OCI-LY3 (cell line): Measurements from ENCODE around the gene FLT1.

Source experiments
- H2AFZ ChIP-seq: fragments of 200-600, 300-600 bp; shearing (Covaris generic); 2 replicates; pipeline ENCODE4 v1.6.0; 2014; ENCODE audit warnings: antibody characterized with exemption, low read depth, low read length
- H3K27ac ChIP-seq: fragments of 200-600, 300-600 bp; sonication (generic); 2 replicates; pipeline ENCODE4 v1.5.1; 2014; ENCODE audit warnings: mild to moderate bottlenecking, low read length, moderate library complexity, mixed read lengths
- H3K27me3 ChIP-seq: fragments of 200-600, 300-600 bp; sonication (generic); 2 replicates; pipeline ENCODE4 v1.6.1; 2014; ENCODE audit warnings: low read depth, low read length, mixed read lengths
- H3K36me3 ChIP-seq: fragments of 200-600, 300-600 bp; sonication (generic); replicated peaks from 2 replicates; pipeline ENCODE3; 2014; ENCODE audit warnings: low read depth, low read length, mixed read lengths
- H3K4me1 ChIP-seq: fragments of 300-600, 200-600 bp; sonication (generic); 2 replicates; pipeline ENCODE4 v1.6.1; 2014; ENCODE audit warnings: low read length, mixed read lengths
- H3K4me2 ChIP-seq: fragments of 200-600, 300-600 bp; sonication (generic); 2 replicates; pipeline ENCODE4 v1.6.1; 2014; ENCODE audit warnings: low read length, mixed read lengths
- H3K4me3 ChIP-seq: fragments of 300-600, 200-600 bp; sonication (generic); 2 replicates; pipeline ENCODE4 v1.5.1; 2014; ENCODE audit warnings: antibody characterized with exemption, mild to moderate bottlenecking, low read length, moderate library complexity
- H3K79me2 ChIP-seq: fragments of 300-600, 200-600 bp; shearing (Covaris generic); 2 replicates; pipeline ENCODE4 v1.6.1; 2014; ENCODE audit warnings: mild to moderate bottlenecking, low read length, mixed read lengths
- H3K9ac ChIP-seq: fragments of 300-600, 200-600 bp; shearing (Covaris generic); 2 replicates; pipeline ENCODE4 v1.6.0; 2014; ENCODE audit warnings: mild to moderate bottlenecking, low read length, moderate library complexity
- H3K9me3 ChIP-seq: fragments of 200-600, 300-600 bp; shearing (Covaris generic); 2 replicates; pipeline ENCODE4 v1.6.1; 2014; ENCODE audit warnings: low read length, mixed read lengths; ENCODE audit not compliant: insufficient read depth
- H4K20me1 ChIP-seq: fragments of 200-600, 300-600 bp; sonication (generic); 2 replicates; pipeline ENCODE4 v1.6.1; 2016; ENCODE audit warnings: low read length, mixed read lengths; ENCODE audit not compliant: insufficient read depth
- EZH2phosphoT487 ChIP-seq: fragments of 200-600 bp; shearing (Covaris generic); IDR thresholded peaks from 2 replicates; pipeline ENCODE4 v1.6.1; 2018; ENCODE audit warnings: antibody characterized with exemption, mixed run types, low read depth
- TF ChIP-seq, protein P1 (sequence below): fragments of 200-600, 300-600 bp; sonication (generic); IDR thresholded peaks from 2 replicates; pipeline ENCODE4 v1.5.1; 2014; ENCODE audit warnings: antibody characterized with exemption, low read length, low read depth

The FLT1 gene

DNA sequence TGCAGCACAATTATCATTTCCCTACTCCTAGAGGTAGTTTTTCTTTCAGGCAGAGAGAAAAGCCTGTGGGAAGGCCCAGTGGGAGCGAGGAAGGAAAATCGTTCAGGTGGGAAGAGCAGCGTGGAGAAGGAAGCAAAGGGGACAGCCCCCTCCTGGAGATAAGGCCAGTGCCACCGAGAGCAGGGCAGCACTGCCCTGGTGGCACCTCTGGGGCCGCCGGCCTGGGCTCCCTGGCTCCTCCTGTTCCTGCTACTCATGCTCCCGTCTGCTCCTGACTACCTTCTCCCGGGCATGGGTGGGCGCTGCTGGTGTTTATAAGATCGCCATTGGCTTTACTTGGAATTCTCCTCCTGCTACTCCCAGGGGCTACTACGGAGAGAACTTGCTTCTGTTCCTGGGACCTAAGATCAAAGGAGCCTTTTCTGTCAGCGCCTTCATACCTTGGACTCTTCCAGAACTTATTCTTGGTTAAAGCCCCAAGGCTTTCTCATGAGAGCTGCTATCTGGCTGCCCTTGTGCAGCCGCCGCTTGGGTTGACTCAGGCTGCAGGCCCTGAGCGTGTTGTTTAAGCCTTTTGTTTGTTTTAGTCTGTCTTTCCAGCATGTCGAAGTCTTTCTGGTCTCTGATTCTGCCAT lies 3.7 kb upstream of the FLT1 start:
- Histone ChIP-seq H3K36me3 (no peaks in the 10 kb centered on the region), H3K4me1 (no peaks in the 10 kb centered on the region), H3K79me2 (no peaks in the 10 kb centered on the region), H3K27me3 (0 out of 2 replicates have a peak, but pooled peaks cover 6% of the 10 kb centered on the region), H4K20me1 (no peaks in the 10 kb centered on the region), H2AFZ (no peak overlapping the region), H3K4me3 (no peak overlapping the region), H3K9me3 (no peaks in the 10 kb centered on the region), H3K9ac (no peak overlapping the region), H3K27ac (no peak overlapping the region), H3K4me2 (no peak overlapping the region)
- TF ChIP-seq, protein P1, sequence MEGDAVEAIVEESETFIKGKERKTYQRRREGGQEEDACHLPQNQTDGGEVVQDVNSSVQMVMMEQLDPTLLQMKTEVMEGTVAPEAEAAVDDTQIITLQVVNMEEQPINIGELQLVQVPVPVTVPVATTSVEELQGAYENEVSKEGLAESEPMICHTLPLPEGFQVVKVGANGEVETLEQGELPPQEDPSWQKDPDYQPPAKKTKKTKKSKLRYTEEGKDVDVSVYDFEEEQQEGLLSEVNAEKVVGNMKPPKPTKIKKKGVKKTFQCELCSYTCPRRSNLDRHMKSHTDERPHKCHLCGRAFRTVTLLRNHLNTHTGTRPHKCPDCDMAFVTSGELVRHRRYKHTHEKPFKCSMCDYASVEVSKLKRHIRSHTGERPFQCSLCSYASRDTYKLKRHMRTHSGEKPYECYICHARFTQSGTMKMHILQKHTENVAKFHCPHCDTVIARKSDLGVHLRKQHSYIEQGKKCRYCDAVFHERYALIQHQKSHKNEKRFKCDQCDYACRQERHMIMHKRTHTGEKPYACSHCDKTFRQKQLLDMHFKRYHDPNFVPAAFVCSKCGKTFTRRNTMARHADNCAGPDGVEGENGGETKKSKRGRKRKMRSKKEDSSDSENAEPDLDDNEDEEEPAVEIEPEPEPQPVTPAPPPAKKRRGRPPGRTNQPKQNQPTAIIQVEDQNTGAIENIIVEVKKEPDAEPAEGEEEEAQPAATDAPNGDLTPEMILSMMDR = no peak
- no peak for TF ChIP-seq EZH2phosphoT487

DNA sequence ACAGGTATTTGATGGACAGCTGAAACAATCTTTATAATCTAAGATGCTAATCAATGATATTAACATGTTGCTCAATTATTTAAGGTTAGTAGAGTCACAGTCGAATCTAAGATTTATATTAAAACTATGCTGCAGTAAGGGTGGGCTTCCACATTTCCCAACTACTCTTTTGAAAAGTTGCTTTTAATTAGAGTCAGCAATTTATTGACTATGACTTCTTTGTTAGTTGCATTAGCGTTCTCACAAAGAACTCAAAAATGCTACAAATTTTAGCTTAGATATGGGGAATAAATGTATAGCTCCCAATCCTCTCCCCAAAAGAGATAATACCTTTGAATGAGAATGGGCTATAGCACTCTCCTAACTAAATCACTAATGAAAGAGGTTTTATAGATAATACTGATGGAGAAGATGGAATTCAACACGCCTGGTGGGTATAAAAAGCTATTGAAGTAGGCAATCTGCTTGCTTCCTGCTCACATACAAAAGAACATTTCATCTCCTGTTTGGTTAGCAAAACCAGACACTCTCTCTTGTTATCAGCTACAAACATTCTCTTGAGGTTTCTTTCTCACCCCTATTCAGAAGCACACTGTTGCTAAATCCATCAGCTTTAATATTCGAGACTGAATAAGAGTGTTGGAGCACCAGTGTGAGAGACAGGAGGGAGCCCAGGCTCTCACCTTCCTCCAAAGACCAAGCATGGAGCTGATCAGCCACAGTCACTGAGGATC lies 2.4 kb upstream of the FLT1 start:
- Histone ChIP-seq H3K9ac (no peak overlapping the region), H3K27me3 (0 out of 2 replicates have a peak, but pooled peaks cover 6% of the 10 kb centered on the region), H3K4me2 (no peak overlapping the region), H3K9me3 (no peaks in the 10 kb centered on the region), H3K4me1 (peaks cover 7% of the 10 kb centered on the region), H3K79me2 (no peaks in the 10 kb centered on the region), H3K4me3 (no peak overlapping the region), H3K36me3 (no peaks in the 10 kb centered on the region), H2AFZ (no peak overlapping the region), H3K27ac (no peak overlapping the region), H4K20me1 (no peaks in the 10 kb centered on the region)
- TF ChIP-seq EZH2phosphoT487 = no peak
- TF ChIP-seq, protein P1 = no peak

DNA sequence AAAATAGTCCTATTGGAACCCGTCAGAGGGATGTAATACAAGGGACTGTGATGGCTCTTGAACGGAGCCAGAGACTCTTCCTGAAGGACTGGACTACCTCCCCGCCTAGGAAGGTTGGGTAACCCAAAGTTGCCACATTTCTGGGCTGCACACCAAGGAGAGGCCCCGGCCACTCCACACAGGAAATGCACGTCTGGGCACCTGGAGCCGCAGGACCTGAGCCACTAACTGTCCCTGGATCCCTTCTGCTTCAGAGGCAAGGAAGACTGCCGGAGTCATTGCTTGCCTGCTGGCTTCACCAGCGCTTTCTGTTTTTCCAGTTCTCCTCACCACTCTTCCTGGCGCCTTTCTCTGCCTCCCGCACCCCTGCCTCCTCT lies 1.2 kb upstream of the FLT1 start:
- Histone ChIP-seq H4K20me1 (no peaks in the 10 kb centered on the region), H2AFZ (no peak overlapping the region), H3K27me3 (0 out of 2 replicates have a peak, but pooled peaks cover 6% of the 10 kb centered on the region), H3K36me3 (no peaks in the 10 kb centered on the region), H3K4me2 (no peak overlapping the region), H3K4me3 (no peak overlapping the region), H3K9ac (no peak overlapping the region), H3K9me3 (no peaks in the 10 kb centered on the region), H3K79me2 (no peaks in the 10 kb centered on the region), H3K4me1 (peaks cover 7% of the 10 kb centered on the region), H3K27ac (no peak overlapping the region)
- TF ChIP-seq EZH2phosphoT487 = no peak
- TF ChIP-seq, protein P1 = no peak

DNA sequence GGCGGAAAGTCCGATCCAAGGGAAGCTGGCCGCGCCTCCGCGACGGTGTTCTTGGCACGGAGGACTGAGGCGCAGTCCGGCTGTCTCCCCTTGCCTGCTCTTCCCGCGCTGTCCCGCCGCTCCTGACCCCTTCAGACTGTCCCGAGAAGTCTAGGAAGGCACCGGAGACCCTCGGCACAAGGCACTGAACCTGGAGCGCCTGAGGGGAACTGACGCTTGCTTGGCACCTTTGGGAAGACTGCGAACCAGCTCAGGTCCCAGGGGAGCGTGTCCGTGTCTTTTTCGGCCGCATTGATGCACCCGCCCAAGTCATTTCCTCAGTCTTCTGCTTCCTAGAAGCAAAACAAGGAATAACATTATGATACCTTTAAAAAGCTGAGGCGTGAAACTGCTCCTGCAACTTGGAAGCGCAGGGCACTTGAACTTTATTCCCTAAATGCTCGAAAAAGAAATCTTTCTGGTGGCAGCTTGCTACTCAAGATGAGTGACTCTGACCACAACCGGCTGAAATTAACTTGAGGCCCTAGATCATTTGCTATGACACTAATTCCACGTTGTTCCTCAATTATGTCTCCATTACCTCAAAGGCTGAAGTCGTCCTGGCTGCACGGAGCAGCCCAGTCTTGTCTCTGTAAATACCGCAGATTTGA lies 735 bp upstream of the FLT1 start:
- no peaks in the 10 kb centered on the region for H3K36me3 ChIP-seq
- H3K4me3 ChIP-seq = no peak overlapping the region
- H3K79me2 ChIP-seq = no peaks in the 10 kb centered on the region
- 0 out of 2 replicates have a peak, but pooled peaks cover 6% of the 10 kb centered on the region for H3K27me3 ChIP-seq
- no peak overlapping the region for H2AFZ ChIP-seq
- TF ChIP-seq EZH2phosphoT487 = no peak
- TF ChIP-seq, protein P1 = no peak
- H3K9me3 ChIP-seq = no peaks in the 10 kb centered on the region
- peaks cover 7% of the 10 kb centered on the region for H3K4me1 ChIP-seq
- H3K4me2 ChIP-seq = no peak overlapping the region
- H3K27ac ChIP-seq = no peak overlapping the region
- no peaks in the 10 kb centered on the region for H4K20me1 ChIP-seq
- no peak overlapping the region for H3K9ac ChIP-seq
